OCI-LY7 (cell line): ENCODE results near the gene EMC8.

Experiments
- CTCF ChIP-seq: fragments of 200-600 bp; sonication (generic); conservative IDR thresholded peaks from 2 replicates; pipeline ENCODE4 v1.5.1; 2014; ENCODE audit warnings: mild to moderate bottlenecking, antibody characterized with exemption, low read length, moderate library complexity, mixed read lengths
- EZH2phosphoT487 ChIP-seq: fragments of 200-600 bp; sonication (generic); IDR thresholded peaks from 2 replicates; pipeline ENCODE4 v1.6.1; 2018; ENCODE audit warnings: low read depth, borderline replicate concordance, mild to moderate bottlenecking, mixed run types, antibody characterized with exemption, low read length, moderate library complexity, mixed read lengths

DNA sequence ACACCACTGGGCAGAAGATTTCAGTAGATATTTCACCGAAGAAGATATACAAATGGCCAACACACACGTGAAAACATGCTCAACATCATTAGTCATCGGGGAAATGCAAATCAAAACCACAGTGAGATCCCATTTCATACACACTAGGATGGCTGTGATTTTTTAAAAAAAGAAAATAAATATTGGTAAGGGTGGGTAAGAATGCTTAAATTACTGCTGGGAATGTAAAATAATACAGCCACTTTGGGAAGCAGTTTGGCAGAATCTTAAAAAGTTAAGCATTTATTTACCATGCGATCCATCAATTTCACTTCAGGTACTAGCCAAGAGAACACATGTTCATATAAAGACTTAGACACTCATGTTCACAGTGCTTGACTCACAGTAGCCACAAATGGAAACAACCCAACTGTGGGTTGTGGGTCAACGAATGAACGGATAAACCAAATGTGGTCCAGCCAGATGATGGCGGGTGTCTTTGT is 42.0 kb downstream of the EMC8 start:
- TF ChIP-seq CTCF: no peak
- no peak for TF ChIP-seq EZH2phosphoT487
